GM23338 (cell line): Measurements from ENCODE around the gene PPP1R36. TPM values are rescaled to one million over a fixed set of nuclear protein-coding genes. Genes with fewer than 3 reads are reported as not detected.

ENCODE experiments used
- CREB1 ChIP-seq: fragments of 250-450 bp; sonication (Bioruptor Pico); IDR thresholded peaks from 2 replicates; pipeline ENCODE4 v1.5.0; 2020; ENCODE audit warnings: low read depth, mild to moderate bottlenecking, moderate library complexity
- ETS1 ChIP-seq: IDR thresholded peaks from 2 replicates; pipeline ENCODE4 v1.6.1; 2016; ENCODE audit warnings: antibody characterized with exemption
- EZH2 ChIP-seq: fragments of 200-600 bp; sonication (generic); IDR thresholded peaks from one replicate; pipeline ENCODE4 v1.8.0; 2017; ENCODE audit warnings: antibody characterized with exemption, mild to moderate bottlenecking, low read depth; ENCODE audit not compliant: unreplicated experiment
- NANOG ChIP-seq: IDR thresholded peaks from 2 replicates; pipeline ENCODE4 v1.6.1; 2016; ENCODE audit warnings: antibody characterized with exemption, borderline replicate concordance
- POLR2AphosphoS5 ChIP-seq: IDR thresholded peaks from 2 replicates; pipeline ENCODE4 v1.6.1; 2016; ENCODE audit warnings: antibody characterized with exemption, low read depth
- ZNF462 ChIP-seq: fragments of 250-450 bp; sonication (Bioruptor Pico); IDR thresholded peaks from 2 replicates; pipeline ENCODE4 v1.5.0; 2020; ENCODE audit warnings: mild to moderate bottlenecking, moderate library complexity
- polyA plus RNA-seq: library from polyadenylated mRNA; unstranded; fragments of >200 nt; fragmentation: Nextera tagmentation; extraction: Ambion mirVana; gene quantifications from 2 replicates; pipeline ENCODE4 v1.2.1, GENCODE V29; 2016
- total RNA-seq: library from RNA; depleted of rRNA; stranded (reverse); fragments of >200 nt; shearing (Covaris generic); gene quantifications from 2 replicates; pipeline ENCODE4 v1.2.3, GENCODE V29; 2014

The PPP1R36 gene
- total and polyA plus RNA-seq, 2 experiments from 2014 or later = 0.42 to 1.4 TPM

- TF ChIP-seq ZNF462 (CRISPR knock-in tag) (no peak), POLR2AphosphoS5 (no peak), CREB1 (CRISPR knock-in tag) (no peak), ETS1 (no peak), EZH2 (no peak), NANOG (no peak)
Measured at GRCh38 chr14:64536488-64537245, 13.1 kb upstream of the PPP1R36 start (continued).
